ENCODE data around the gene AGBL3. TPM values are rescaled to one million over a fixed set of nuclear protein-coding genes. Genes with fewer than 3 reads are reported as not detected.

The AGBL3 gene
- total and polyA plus RNA-seq, 2 experiments from 2014 or later = 3.2 to 5.6 TPM

- H3K9me3 Mint-ChIP-seq = no peaks in the 10 kb centered on the region
- H3K4me3 Mint-ChIP-seq = no peak overlapping the region
- no peaks in the 10 kb centered on the region for H3K9me2 ChIP-seq (ENCODE audit: insufficient read depth)
- H3K4me3 ChIP-seq = no peak overlapping the region
- H3K27ac ChIP-seq (ENCODE audit: low read depth) = no peak overlapping the region
- H3K4me2 ChIP-seq = no peak overlapping the region
- peaks cover 21% of the 10 kb centered on the region for H3K36me3 Mint-ChIP-seq (ENCODE audit: low read depth)
- H2AFZ ChIP-seq = no peak overlapping the region
- ATAC-seq (no peak), DNase-seq (ENCODE audit: low spot score) (no peak)
- TF ChIP-seq STAT1 (IDR thresholded peaks at IDR 0.05; ENCODE audit: unreplicated experiment) (no peak), POLR2AphosphoS5 (IDR thresholded peaks at IDR 0.05; ENCODE audit: low read depth) (no peak), EZH2 (IDR thresholded peaks at IDR 0.05; ENCODE audit: low read depth, unreplicated experiment) (no peak), ZNF331 (CRISPR knock-in tag; IDR thresholded peaks at IDR 0.05; ENCODE audit: low read depth) (no peak), REST (IDR thresholded peaks at IDR 0.05; ENCODE audit: unreplicated experiment) (no peak), NANOG (IDR thresholded peaks at IDR 0.05; ENCODE audit: borderline replicate concordance) (no peak), ZNF114 (CRISPR knock-in tag; IDR thresholded peaks at IDR 0.05) (no peak), CREB1 (CRISPR knock-in tag; IDR thresholded peaks at IDR 0.05; ENCODE audit: low read depth) (no peak), JUNB (IDR thresholded peaks at IDR 0.05; ENCODE audit: unreplicated experiment) (no peak), CTCF (conservative IDR thresholded peaks at IDR 0.05; ENCODE audit: low read depth in 2 of 2) (no peak), EZH2phosphoT487 (IDR thresholded peaks at IDR 0.05; ENCODE audit: unreplicated experiment) (no peak), ETS1 (IDR thresholded peaks at IDR 0.05) (no peak), ZNF462 (CRISPR knock-in tag; IDR thresholded peaks at IDR 0.05) (no peak)
- no peaks in the 10 kb centered on the region for H4K20me1 ChIP-seq (replicated peaks; ENCODE audit: insufficient read depth)
- no peak overlapping the region for H3K27ac Mint-ChIP-seq
- H3K27me3 ChIP-seq (ENCODE audit: insufficient read depth) = no peaks in the 10 kb centered on the region
- H3K4me1 Mint-ChIP-seq = peaks cover 21% of the 10 kb centered on the region
- H3K27me3 Mint-ChIP-seq (ENCODE audit: insufficient read depth, low read depth, poor library complexity) = peaks cover 3% of the 10 kb centered on the region
- no peaks in the 10 kb centered on the region for H3K79me2 ChIP-seq (replicated peaks; ENCODE audit: insufficient read depth)
- H3K36me3 ChIP-seq (ENCODE audit: insufficient read depth) = no peaks in the 10 kb centered on the region; the same call in 1 of the 2 replicates
- H3F3A ChIP-seq (replicated peaks; ENCODE audit: low read depth) = no peaks in the 10 kb centered on the region
- no peaks in the 10 kb centered on the region for H3K4me1 ChIP-seq (ENCODE audit: insufficient read depth)
Measured at GRCh38 chr7:134938141-134938540, 48.2 kb upstream of the AGBL3 start.
